ENCODE results near the gene ITIH1. TPM values are rescaled to one million over a fixed set of nuclear protein-coding genes. Genes with fewer than 3 reads are reported as not detected.

The ITIH1 gene
- total and polyA plus RNA-seq, 2 experiments from 2014 or later, result not detected

DNA sequence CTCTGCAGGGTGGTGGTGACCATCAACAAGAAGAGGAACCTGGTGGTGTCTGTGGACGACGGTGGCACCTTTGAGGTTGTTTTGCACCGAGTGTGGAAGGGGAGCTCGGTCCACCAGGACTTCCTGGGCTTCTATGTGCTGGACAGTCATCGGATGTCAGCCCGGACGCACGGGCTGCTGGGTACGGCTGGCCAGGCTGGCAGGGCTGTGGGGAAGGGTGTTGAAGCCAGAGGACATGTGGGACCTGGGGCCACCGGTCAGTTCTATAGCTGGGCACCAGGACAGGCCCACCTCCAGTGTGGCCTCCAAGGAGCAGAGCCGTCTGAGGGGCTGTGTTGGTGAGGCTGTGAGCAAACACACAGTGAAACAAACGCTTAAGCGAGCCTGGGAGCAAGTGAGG is 13.3 kb downstream of the ITIH1 start (continued):
- TF ChIP-seq, protein P1, sequence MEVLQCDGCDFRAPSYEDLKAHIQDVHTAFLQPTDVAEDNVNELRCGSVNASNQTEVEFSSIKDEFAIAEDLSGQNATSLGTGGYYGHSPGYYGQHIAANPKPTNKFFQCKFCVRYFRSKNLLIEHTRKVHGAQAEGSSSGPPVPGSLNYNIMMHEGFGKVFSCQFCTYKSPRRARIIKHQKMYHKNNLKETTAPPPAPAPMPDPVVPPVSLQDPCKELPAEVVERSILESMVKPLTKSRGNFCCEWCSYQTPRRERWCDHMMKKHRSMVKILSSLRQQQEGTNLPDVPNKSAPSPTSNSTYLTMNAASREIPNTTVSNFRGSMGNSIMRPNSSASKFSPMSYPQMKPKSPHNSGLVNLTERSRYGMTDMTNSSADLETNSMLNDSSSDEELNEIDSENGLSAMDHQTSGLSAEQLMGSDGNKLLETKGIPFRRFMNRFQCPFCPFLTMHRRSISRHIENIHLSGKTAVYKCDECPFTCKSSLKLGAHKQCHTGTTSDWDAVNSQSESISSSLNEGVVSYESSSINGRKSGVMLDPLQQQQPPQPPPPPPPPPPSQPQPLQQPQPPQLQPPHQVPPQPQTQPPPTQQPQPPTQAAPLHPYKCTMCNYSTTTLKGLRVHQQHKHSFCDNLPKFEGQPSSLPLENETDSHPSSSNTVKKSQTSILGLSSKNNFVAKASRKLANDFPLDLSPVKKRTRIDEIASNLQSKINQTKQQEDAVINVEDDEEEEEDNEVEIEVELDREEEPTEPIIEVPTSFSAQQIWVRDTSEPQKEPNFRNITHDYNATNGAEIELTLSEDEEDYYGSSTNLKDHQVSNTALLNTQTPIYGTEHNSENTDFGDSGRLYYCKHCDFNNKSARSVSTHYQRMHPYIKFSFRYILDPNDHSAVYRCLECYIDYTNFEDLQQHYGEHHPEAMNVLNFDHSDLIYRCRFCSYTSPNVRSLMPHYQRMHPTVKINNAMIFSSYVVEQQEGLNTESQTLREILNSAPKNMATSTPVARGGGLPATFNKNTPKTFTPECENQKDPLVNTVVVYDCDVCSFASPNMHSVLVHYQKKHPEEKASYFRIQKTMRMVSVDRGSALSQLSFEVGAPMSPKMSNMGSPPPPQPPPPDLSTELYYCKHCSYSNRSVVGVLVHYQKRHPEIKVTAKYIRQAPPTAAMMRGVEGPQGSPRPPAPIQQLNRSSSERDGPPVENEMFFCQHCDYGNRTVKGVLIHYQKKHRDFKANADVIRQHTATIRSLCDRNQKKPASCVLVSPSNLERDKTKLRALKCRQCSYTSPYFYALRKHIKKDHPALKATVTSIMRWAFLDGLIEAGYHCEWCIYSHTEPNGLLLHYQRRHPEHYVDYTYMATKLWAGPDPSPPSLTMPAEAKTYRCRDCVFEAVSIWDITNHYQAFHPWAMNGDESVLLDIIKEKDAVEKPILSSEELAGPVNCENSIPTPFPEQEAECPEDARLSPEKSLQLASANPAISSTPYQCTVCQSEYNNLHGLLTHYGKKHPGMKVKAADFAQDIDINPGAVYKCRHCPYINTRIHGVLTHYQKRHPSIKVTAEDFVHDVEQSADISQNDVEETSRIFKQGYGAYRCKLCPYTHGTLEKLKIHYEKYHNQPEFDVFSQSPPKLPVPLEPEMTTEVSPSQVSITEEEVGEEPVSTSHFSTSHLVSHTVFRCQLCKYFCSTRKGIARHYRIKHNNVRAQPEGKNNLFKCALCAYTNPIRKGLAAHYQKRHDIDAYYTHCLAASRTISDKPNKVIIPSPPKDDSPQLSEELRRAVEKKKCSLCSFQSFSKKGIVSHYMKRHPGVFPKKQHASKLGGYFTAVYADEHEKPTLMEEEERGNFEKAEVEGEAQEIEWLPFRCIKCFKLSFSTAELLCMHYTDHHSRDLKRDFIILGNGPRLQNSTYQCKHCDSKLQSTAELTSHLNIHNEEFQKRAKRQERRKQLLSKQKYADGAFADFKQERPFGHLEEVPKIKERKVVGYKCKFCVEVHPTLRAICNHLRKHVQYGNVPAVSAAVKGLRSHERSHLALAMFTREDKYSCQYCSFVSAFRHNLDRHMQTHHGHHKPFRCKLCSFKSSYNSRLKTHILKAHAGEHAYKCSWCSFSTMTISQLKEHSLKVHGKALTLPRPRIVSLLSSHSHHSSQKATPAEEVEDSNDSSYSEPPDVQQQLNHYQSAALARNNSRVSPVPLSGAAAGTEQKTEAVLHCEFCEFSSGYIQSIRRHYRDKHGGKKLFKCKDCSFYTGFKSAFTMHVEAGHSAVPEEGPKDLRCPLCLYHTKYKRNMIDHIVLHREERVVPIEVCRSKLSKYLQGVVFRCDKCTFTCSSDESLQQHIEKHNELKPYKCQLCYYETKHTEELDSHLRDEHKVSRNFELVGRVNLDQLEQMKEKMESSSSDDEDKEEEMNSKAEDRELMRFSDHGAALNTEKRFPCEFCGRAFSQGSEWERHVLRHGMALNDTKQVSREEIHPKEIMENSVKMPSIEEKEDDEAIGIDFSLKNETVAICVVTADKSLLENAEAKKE (CRISPR knock-in tag; IDR thresholded peaks at IDR 0.05), result no peak

DNA sequence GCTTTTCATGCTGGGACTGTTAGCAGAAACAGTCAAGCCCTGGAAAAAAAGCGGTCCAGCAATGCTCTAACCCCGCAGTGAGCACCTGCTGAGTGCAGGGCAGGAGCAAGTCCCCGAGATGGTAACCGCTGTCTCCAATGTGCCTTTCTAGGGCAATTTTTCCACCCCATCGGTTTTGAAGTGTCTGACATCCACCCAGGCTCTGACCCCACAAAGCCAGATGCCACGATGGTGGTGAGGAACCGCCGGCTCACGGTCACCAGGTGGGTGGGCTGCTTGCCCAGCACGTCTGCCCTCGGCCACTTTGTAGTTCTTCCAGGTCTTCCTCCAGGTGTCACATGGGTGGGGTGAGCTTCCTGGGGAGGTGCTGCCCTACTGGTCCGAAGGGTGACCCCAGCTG is 14.0 kb downstream of the ITIH1 start:
- no peaks in the 10 kb centered on the region; the same call in 2 of the 3 replicates for H3K36me3 Mint-ChIP-seq (ENCODE audit: low read depth)
- peaks cover 21% of the 10 kb centered on the region for H3K27me3 Mint-ChIP-seq (ENCODE audit: insufficient read depth, low read depth, poor library complexity)
- no peaks in the 10 kb centered on the region for H3K27me3 ChIP-seq (ENCODE audit: insufficient read depth)
- H3K4me1 Mint-ChIP-seq, result no peaks in the 10 kb centered on the region; the same call in 2 of the 3 replicates
- H3K4me3 ChIP-seq, result no peak overlapping the region
- H4K20me1 ChIP-seq (replicated peaks; ENCODE audit: insufficient read depth), result no peaks in the 10 kb centered on the region
- H3K4me3 Mint-ChIP-seq, result no peak overlapping the region
- H3F3A ChIP-seq (replicated peaks; ENCODE audit: low read depth), result no peaks in the 10 kb centered on the region
- no peaks in the 10 kb centered on the region for H3K36me3 ChIP-seq (ENCODE audit: insufficient read depth)
- H3K27ac Mint-ChIP-seq, result no peak overlapping the region
- no peaks in the 10 kb centered on the region for H3K4me1 ChIP-seq (ENCODE audit: insufficient read depth)
- no peak for TF ChIP-seq CREB1 (CRISPR knock-in tag; IDR thresholded peaks at IDR 0.05; ENCODE audit: low read depth)
- no peaks in the 10 kb centered on the region for H3K79me2 ChIP-seq (replicated peaks; ENCODE audit: insufficient read depth)
- no peaks in the 10 kb centered on the region for H3K9me3 Mint-ChIP-seq
- no peak overlapping the region for H3K27ac ChIP-seq (ENCODE audit: low read depth)
- H3K9me2 ChIP-seq (ENCODE audit: insufficient read depth), result no peaks in the 10 kb centered on the region
- ATAC-seq (no peak), DNase-seq (ENCODE audit: low spot score) (no peak)
- no peak overlapping the region for H2AFZ ChIP-seq
- no peak overlapping the region for H3K4me2 ChIP-seq

DNA sequence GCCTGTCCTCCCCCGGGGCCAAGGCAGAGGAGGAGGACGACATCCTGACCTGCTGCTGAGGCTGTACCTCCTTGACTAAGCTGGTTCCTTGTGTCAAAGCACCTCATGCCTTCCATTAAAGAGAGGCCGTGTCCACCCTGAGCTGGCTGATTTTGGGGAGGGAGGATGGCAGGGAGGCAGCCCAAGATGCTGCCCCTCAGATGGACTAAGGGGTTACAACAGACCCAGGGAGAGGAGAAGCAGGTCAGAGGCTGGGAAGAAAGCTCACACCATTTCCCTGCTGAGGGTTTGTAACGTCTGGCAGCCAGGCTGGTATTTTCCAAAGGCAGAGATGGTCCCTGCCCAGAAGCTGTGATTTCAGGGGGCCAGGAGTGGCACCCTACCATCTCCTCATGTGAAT is 14.5 kb downstream of the ITIH1 start:
- no peaks in the 10 kb centered on the region for H3F3A ChIP-seq (replicated peaks; ENCODE audit: low read depth)
- H4K20me1 ChIP-seq (replicated peaks; ENCODE audit: insufficient read depth), result no peaks in the 10 kb centered on the region
- Mint-ChIP-seq H3K4me3 (no peak overlapping the region), H3K4me1 (no peaks in the 10 kb centered on the region; the same call in 2 of the 3 replicates), H3K36me3 (ENCODE audit: low read depth) (no peaks in the 10 kb centered on the region; the same call in 2 of the 3 replicates), H3K27me3 (ENCODE audit: insufficient read depth, low read depth, poor library complexity) (peaks cover 23% of the 10 kb centered on the region), H3K27ac (no peak overlapping the region), H3K9me3 (no peaks in the 10 kb centered on the region)
- no peak overlapping the region; the same call in 1 of the 2 replicates for H2AFZ ChIP-seq
- no peaks in the 10 kb centered on the region for H3K9me2 ChIP-seq (ENCODE audit: insufficient read depth)
- ATAC-seq (no peak), DNase-seq (ENCODE audit: low spot score) (no peak)
- no peaks in the 10 kb centered on the region for H3K4me1 ChIP-seq (ENCODE audit: insufficient read depth)
- no peaks in the 10 kb centered on the region for H3K27me3 ChIP-seq (ENCODE audit: insufficient read depth)
- no peaks in the 10 kb centered on the region for H3K36me3 ChIP-seq (ENCODE audit: insufficient read depth)
- no peak overlapping the region for H3K27ac ChIP-seq (ENCODE audit: low read depth)
- no peak overlapping the region for H3K4me2 ChIP-seq
- no peaks in the 10 kb centered on the region for H3K79me2 ChIP-seq (replicated peaks; ENCODE audit: insufficient read depth)
- no peak overlapping the region for H3K4me3 ChIP-seq
- TF ChIP-seq, protein P2, sequence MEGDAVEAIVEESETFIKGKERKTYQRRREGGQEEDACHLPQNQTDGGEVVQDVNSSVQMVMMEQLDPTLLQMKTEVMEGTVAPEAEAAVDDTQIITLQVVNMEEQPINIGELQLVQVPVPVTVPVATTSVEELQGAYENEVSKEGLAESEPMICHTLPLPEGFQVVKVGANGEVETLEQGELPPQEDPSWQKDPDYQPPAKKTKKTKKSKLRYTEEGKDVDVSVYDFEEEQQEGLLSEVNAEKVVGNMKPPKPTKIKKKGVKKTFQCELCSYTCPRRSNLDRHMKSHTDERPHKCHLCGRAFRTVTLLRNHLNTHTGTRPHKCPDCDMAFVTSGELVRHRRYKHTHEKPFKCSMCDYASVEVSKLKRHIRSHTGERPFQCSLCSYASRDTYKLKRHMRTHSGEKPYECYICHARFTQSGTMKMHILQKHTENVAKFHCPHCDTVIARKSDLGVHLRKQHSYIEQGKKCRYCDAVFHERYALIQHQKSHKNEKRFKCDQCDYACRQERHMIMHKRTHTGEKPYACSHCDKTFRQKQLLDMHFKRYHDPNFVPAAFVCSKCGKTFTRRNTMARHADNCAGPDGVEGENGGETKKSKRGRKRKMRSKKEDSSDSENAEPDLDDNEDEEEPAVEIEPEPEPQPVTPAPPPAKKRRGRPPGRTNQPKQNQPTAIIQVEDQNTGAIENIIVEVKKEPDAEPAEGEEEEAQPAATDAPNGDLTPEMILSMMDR (conservative IDR thresholded peaks at IDR 0.05; ENCODE audit: low read depth in 2 of 2), result no peak
- TF ChIP-seq JUNB (IDR thresholded peaks at IDR 0.05; ENCODE audit: unreplicated experiment) (no peak), NANOG (IDR thresholded peaks at IDR 0.05; ENCODE audit: borderline replicate concordance) (no peak), EZH2 (IDR thresholded peaks at IDR 0.05; ENCODE audit: low read depth, unreplicated experiment) (no peak), ZNF114 (CRISPR knock-in tag; IDR thresholded peaks at IDR 0.05) (no peak)
- TF ChIP-seq, protein P3, sequence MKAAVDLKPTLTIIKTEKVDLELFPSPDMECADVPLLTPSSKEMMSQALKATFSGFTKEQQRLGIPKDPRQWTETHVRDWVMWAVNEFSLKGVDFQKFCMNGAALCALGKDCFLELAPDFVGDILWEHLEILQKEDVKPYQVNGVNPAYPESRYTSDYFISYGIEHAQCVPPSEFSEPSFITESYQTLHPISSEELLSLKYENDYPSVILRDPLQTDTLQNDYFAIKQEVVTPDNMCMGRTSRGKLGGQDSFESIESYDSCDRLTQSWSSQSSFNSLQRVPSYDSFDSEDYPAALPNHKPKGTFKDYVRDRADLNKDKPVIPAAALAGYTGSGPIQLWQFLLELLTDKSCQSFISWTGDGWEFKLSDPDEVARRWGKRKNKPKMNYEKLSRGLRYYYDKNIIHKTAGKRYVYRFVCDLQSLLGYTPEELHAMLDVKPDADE (IDR thresholded peaks at IDR 0.05), result no peak
